ENCODE measurements around the gene IL17RD. TPM values are rescaled to one million over a fixed set of nuclear protein-coding genes. Genes with fewer than 3 reads are reported as not detected.
A peak's percentile ranks its signal among the peaks of the same experiment; 100 is the strongest.

Gene IL17RD
- total and polyA plus RNA-seq, 2 experiments from 2014 or later: 10.7 to 104 TPM

GRCh38 chr3:57128826-57129667 is 36.1 kb downstream of the IL17RD start:
- H3K36me3 ChIP-seq (ENCODE audit: insufficient read depth): no peaks in the 10 kb centered on the region
- H3K4me2 ChIP-seq: peak overlapping the region; percentile 72
- peaks cover 7% of the 10 kb centered on the region for H3K36me3 Mint-ChIP-seq (ENCODE audit: low read depth)
- peaks cover 7% of the 10 kb centered on the region; the same call in 1 of the 2 replicates for H3K27me3 ChIP-seq (ENCODE audit: insufficient read depth)
- no peak overlapping the region for H2AFZ ChIP-seq
- peak overlapping the region; percentile 100 for H3K27ac ChIP-seq (ENCODE audit: low read depth)
- H3K27ac Mint-ChIP-seq: peak overlapping the region; percentile 100
- TF ChIP-seq ZNF114 (CRISPR knock-in tag; IDR thresholded peaks at IDR 0.05) (no peak), ZNF331 (CRISPR knock-in tag; IDR thresholded peaks at IDR 0.05; ENCODE audit: low read depth) (no peak), JUNB (IDR thresholded peaks at IDR 0.05; ENCODE audit: unreplicated experiment) (no peak), ETS1 (IDR thresholded peaks at IDR 0.05) (peak; percentile 59; the same call in 1 of the 2 replicates), CREB1 (CRISPR knock-in tag; IDR thresholded peaks at IDR 0.05; ENCODE audit: low read depth) (no peak), CTCF (conservative IDR thresholded peaks at IDR 0.05; ENCODE audit: low read depth in 2 of 2) (no peak), EZH2 (IDR thresholded peaks at IDR 0.05; ENCODE audit: low read depth, unreplicated experiment) (no peak), NANOG (IDR thresholded peaks at IDR 0.05; ENCODE audit: borderline replicate concordance) (peak; percentile 94), EZH2phosphoT487 (IDR thresholded peaks at IDR 0.05; ENCODE audit: unreplicated experiment) (no peak), ZNF462 (CRISPR knock-in tag; IDR thresholded peaks at IDR 0.05) (no peak), REST (IDR thresholded peaks at IDR 0.05; ENCODE audit: unreplicated experiment) (no peak), POLR2AphosphoS5 (IDR thresholded peaks at IDR 0.05; ENCODE audit: low read depth) (no peak), STAT1 (IDR thresholded peaks at IDR 0.05; ENCODE audit: unreplicated experiment) (no peak)
- H3K4me1 ChIP-seq (ENCODE audit: insufficient read depth): peaks cover 86% of the 10 kb centered on the region
- peak; percentile 67 for DNase-seq (ENCODE audit: low spot score)
- peak overlapping the region; percentile 45 for H3K4me3 Mint-ChIP-seq
- peaks cover 42% of the 10 kb centered on the region for H3F3A ChIP-seq (replicated peaks; ENCODE audit: low read depth)
- peaks cover 6% of the 10 kb centered on the region for H4K20me1 ChIP-seq (replicated peaks; ENCODE audit: insufficient read depth)
- H3K9me3 Mint-ChIP-seq: no peaks in the 10 kb centered on the region
- no peaks in the 10 kb centered on the region for H3K9me2 ChIP-seq (ENCODE audit: insufficient read depth)
- peak overlapping the region; percentile 38 for H3K4me3 ChIP-seq
- H3K27me3 Mint-ChIP-seq (ENCODE audit: insufficient read depth, low read depth, poor library complexity): peaks cover 32% of the 10 kb centered on the region
- H3K79me2 ChIP-seq (replicated peaks; ENCODE audit: insufficient read depth): peaks cover 57% of the 10 kb centered on the region
- no peak for ATAC-seq
- peaks cover 92% of the 10 kb centered on the region for H3K4me1 Mint-ChIP-seq
